Vagina (tissue), 2 donors: ENCODE data around the gene ABLIM1. TPM values are rescaled to one million over a fixed set of nuclear protein-coding genes. Genes with fewer than 3 reads are reported as not detected.

Source experiments
- DNase-seq, 2 donors: peaks; one replicate each; pipeline ENCODE4 v3.0.0-alpha.2; 2017; ENCODE audit errors: extremely low spot score in 2 of 2
- H3K27ac ChIP-seq: fragments of 200-600 bp; sonication (generic); one replicate; pipeline ENCODE4 v1.5.1; 2019
- H3K27me3 ChIP-seq: fragments of 200-600 bp; sonication (generic); one replicate; pipeline ENCODE4 v1.5.1; 2019
- H3K36me3 ChIP-seq, 2 donors: fragments of 200-600 bp; sonication (generic); one replicate each; pipeline ENCODE4 v1.5.1; 2017 to 2019
- H3K4me1 ChIP-seq: fragments of 200-600 bp; sonication (generic); one replicate; pipeline ENCODE4 v1.5.1; 2019
- H3K4me3 ChIP-seq, 2 donors: fragments of 200-600 bp; sonication (generic); 1 replicate in 1 of 2; 2 replicates in 1 of 2; pipeline ENCODE4 v1.5.1; 2016 to 2019
- H3K9me3 ChIP-seq: fragments of 200-600 bp; sonication (generic); one replicate; pipeline ENCODE4 v1.5.1; 2019
- CTCF ChIP-seq, 3 experiments: fragments of 450-650 bp in 2 of 3; fragments of 200-600 bp in 1 of 3; sonication (generic) in 1 of 3; IDR thresholded peaks; one replicate each; pipeline ENCODE4 v1.5.1; 2017 to 2019; ENCODE audit warnings: antibody characterized with exemption in 3 of 3, mild to moderate bottlenecking in 2 of 3, moderate library complexity in 2 of 3
- POLR2A ChIP-seq, 2 donors: fragments of 450-650 bp; IDR thresholded peaks; one replicate each; pipeline ENCODE4 v1.6.1; 2017; ENCODE audit warnings: antibody characterized with exemption in 2 of 2, mild to moderate bottlenecking in 2 of 2, moderate library complexity in 2 of 2
- POLR2AphosphoS5 ChIP-seq, 2 donors: sonication (generic); formaldehyde crosslinking; IDR thresholded peaks; one replicate each; pipeline ENCODE4 v1.9.0; 2017; ENCODE audit warnings: antibody characterized with exemption in 2 of 2, mild to moderate bottlenecking in 2 of 2, low read depth in 1 of 2; ENCODE audit not compliant: insufficient read depth in 1 of 2
- intact Hi-C: fragments of 100-400 bp; cut with DNase I; formaldehyde crosslinking; loops from one replicate; pipeline ENCODE4 v1.15.1; 2023
- total RNA-seq: library from RNA; depleted of rRNA; stranded (reverse); fragments of >200 nt; gene quantifications from one replicate; pipeline ENCODE4 v1.2.3, GENCODE V29; 2016

Gene ABLIM1
- total RNA-seq, 1 donor from 2014 or later: 176 TPM

DNA sequence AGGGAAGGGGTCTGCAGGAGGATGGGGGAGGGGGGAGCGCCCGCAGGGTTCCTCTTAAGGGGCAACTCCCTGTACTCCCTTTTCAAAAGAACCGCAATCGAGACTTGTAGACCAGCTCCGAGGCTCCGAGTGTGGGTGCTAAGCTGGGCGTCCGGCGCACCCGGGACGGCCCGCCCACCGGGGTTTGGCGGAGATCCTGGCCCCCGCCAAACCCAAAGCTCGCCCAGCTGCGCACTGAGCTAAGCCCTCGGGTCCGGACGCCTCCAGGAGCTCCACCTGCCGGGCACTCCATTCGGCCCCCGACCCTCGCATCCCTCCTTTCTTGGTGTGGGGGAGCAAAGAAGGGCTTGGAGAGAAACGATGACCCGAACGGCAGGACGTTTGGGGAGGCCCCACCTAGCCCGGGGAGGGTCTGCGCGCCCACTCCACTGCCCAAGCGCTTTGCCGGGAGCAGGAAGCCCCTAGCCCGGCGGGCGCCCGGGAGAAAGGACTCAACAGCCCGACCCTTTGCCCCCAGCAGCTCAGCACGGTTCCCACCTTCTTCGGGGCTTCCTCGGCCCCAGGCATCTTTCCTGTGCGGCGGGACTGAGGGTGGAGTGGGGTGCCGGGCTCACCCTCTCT is 254.4 kb downstream of the ABLIM1 start:
- DNase-seq: no peak
- peak overlapping the region; percentile 91 for H3K27ac ChIP-seq
- intact Hi-C loops: loop anchor here (10.0 kb wide), 1 partner anchor 99 kb away; no protein-coding TSS in a partner anchor
- TF ChIP-seq POLR2AphosphoS5 (IDR thresholded peaks at IDR 0.05; ENCODE audit: insufficient read depth in 1 of 2, low read depth in 1 of 2) (peak in 1 of 2 donors; percentile 20), POLR2A (IDR thresholded peaks at IDR 0.05) (no peak)
- no peaks in the 10 kb centered on the region for H3K36me3 ChIP-seq
- peak overlapping the region; percentile 73 to 78 for H3K4me3 ChIP-seq
- H3K27me3 ChIP-seq: no peaks in the 10 kb centered on the region
- H3K4me1 ChIP-seq: peaks cover 64% of the 10 kb centered on the region
- no peaks in the 10 kb centered on the region for H3K9me3 ChIP-seq

- Histone ChIP-seq H3K27ac (peak overlapping the region; percentile 91), H3K27me3 (no peaks in the 10 kb centered on the region), H3K4me1 (peaks cover 71% of the 10 kb centered on the region), H3K36me3 (no peaks in the 10 kb centered on the region), H3K4me3 (peak overlapping the region; percentile 73 to 78), H3K9me3 (no peaks in the 10 kb centered on the region)
- TF ChIP-seq POLR2A (IDR thresholded peaks at IDR 0.05) (no peak), CTCF (IDR thresholded peaks at IDR 0.05) (no peak), POLR2AphosphoS5 (IDR thresholded peaks at IDR 0.05; ENCODE audit: insufficient read depth in 1 of 2, low read depth in 1 of 2) (no peak)
- intact Hi-C loops: loop anchor here (10.0 kb wide), 1 partner anchor 98 kb away; no protein-coding TSS in a partner anchor
- no peak for DNase-seq
These were observed 255.1 kb downstream of the ABLIM1 start for GRCh38 chr10:114402871-114403540.

DNA sequence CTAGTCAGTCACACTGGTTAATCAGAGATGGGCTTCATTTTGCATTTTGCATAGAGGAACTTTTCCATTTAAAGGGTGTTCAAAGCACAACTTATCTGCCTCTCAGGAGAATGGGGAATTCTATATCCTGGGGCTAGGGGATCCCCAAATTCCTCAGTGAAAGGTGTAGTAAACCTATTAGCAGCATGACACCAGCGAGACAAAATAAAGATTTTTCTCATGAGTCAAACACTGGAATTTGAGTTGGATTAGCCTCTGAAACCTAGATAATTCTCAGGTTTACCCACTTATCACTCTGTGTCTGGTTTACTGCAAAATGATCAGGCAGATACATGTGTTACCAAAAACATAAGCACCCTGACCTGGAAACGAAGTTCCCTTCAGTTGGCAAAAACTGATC is 255.8 kb downstream of the ABLIM1 start:
- TF ChIP-seq POLR2AphosphoS5 (IDR thresholded peaks at IDR 0.05; ENCODE audit: insufficient read depth in 1 of 2, low read depth in 1 of 2) (no peak), CTCF (IDR thresholded peaks at IDR 0.05) (no peak), POLR2A (IDR thresholded peaks at IDR 0.05) (no peak)
- Histone ChIP-seq H3K4me1 (peaks cover 78% of the 10 kb centered on the region), H3K9me3 (no peaks in the 10 kb centered on the region), H3K27me3 (no peaks in the 10 kb centered on the region), H3K4me3 (peak overlapping the region; percentile 73 to 78), H3K36me3 (no peaks in the 10 kb centered on the region), H3K27ac (peak overlapping the region; percentile 91)
- no peak for DNase-seq
- intact Hi-C loops: loop anchor here (10.0 kb wide), 1 partner anchor 97 kb away; no protein-coding TSS in a partner anchor

DNA sequence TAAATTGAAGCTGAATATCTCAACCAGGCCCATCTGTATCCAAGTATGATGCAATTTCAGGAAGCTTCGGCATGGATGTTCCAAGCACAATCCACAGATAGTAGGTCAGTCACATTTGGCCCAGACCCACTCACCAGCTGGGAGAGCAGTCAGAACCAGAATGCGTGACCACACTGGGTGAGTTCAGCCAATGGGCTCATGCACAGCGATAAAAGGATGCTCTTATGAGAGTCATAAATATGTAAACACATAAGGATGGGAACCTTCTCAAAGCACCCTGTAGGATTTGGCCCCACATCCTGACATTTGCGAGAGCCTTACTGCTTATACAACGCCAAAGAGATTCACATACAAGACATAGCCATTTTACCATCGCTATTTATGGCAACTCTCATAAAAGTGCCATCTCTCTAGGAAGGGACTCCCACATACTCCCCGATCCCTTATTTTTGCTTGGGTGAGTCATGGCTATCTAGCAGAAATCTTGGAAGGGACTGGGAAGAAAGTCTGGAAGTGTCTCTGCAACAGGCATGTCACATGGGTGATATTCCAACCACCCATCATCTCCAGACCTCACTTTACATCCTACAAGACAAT is 256.8 kb downstream of the ABLIM1 start:
- Histone ChIP-seq H3K9me3 (no peaks in the 10 kb centered on the region), H3K4me3 (no peak overlapping the region), H3K27me3 (no peaks in the 10 kb centered on the region), H3K4me1 (peaks cover 88% of the 10 kb centered on the region), H3K36me3 (no peaks in the 10 kb centered on the region), H3K27ac (peak overlapping the region; percentile 91)
- DNase-seq: no peak
- intact Hi-C loops: loop anchor here (10.0 kb wide), 1 partner anchor 96 kb away; no protein-coding TSS in a partner anchor
- TF ChIP-seq POLR2A (IDR thresholded peaks at IDR 0.05): no peak
- TF ChIP-seq POLR2AphosphoS5 (IDR thresholded peaks at IDR 0.05; ENCODE audit: insufficient read depth in 1 of 2, low read depth in 1 of 2): peak; percentile 25 to 49

GRCh38 chr10:114400091-114400490 is 258.0 kb downstream of the ABLIM1 start:
- no peaks in the 10 kb centered on the region for H3K27me3 ChIP-seq
- no peaks in the 10 kb centered on the region for H3K9me3 ChIP-seq
- TF ChIP-seq POLR2A (IDR thresholded peaks at IDR 0.05): no peak
- no peak for TF ChIP-seq POLR2AphosphoS5 (IDR thresholded peaks at IDR 0.05; ENCODE audit: insufficient read depth in 1 of 2, low read depth in 1 of 2)
- TF ChIP-seq CTCF (IDR thresholded peaks at IDR 0.05): no peak
- H3K4me1 ChIP-seq: peaks cover 92% of the 10 kb centered on the region
- no peak for DNase-seq
- H3K36me3 ChIP-seq: no peaks in the 10 kb centered on the region
- H3K4me3 ChIP-seq: no peak overlapping the region
- peak overlapping the region; percentile 91 for H3K27ac ChIP-seq
- intact Hi-C loops: loop anchor here (10.0 kb wide), 1 partner anchor 95 kb away; no protein-coding TSS in a partner anchor
